OCI-LY1 (cell line): Measurements from ENCODE around the gene KIF17.

Source experiments
- CTCF ChIP-seq: fragments of 200-600 bp; sonication (generic), shearing (Covaris generic); IDR thresholded peaks from 2 replicates; pipeline ENCODE4 v1.5.1; 2017; ENCODE audit warnings: mild to moderate bottlenecking, antibody characterized with exemption, low read length, moderate library complexity, mixed read lengths
- EZH2 ChIP-seq: fragments of 200-600 bp; sonication (generic), shearing (Covaris generic); IDR thresholded peaks from 2 replicates; pipeline ENCODE4 v1.8.0; 2017; ENCODE audit warnings: borderline replicate concordance, mixed run types, mild to moderate bottlenecking, antibody characterized with exemption, low read length, moderate library complexity, mixed read lengths

GRCh38 chr1:20710469-20711284 is 7.1 kb downstream of the KIF17 start:
- no peak for TF ChIP-seq CTCF
- TF ChIP-seq EZH2: no peak
